ENCODE results near the gene FFAR4.

Gene FFAR4

DNA sequence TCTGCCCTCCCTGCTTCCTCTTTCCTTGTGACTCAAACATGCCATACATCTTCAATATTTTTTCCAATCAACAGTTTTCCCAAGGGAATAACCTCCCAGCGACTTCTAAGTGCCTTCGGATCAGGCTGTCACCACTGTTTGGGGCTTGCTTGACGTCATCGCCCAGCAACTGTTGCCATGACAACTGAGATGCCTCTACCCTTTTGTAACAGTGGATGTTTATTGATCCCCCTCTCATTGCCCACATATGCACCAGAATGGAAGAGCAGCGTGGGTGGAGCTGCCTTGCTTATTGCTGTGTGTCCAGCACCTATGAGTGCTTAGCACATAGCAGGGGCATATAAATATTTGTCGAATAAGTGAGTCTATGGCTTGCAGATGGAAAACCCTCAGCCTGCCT lies 14.4 kb downstream of the FFAR4 start:
- no peak for TF ChIP-seq POLR2A (IDR thresholded peaks at IDR 0.05; ENCODE audit: low read length)
- TF ChIP-seq GATA1 (IDR thresholded peaks at IDR 0.05; ENCODE audit: low read depth, low read length), result no peak
- DNase-seq, result no peak

DNA sequence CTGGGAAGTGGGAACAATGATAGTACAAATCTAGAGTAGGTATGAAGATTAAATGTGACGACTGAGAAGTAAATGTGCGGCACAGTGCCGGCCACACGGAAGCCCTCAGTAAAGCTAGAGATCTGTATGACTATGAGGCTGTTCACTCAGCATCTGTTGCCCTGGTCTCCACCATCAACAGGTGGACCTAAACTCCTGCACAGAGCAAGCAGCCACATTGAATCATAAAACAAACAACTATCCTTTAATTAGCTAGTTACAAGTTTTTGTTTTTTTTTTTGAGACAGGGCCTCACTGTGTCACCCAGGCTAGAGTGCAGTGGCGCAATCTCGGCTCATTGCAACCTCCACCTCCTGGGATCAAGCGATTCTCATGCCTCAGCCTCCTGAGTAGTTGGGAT lies 18.0 kb downstream of the FFAR4 start:
- no peak for DNase-seq
- no peak for TF ChIP-seq POLR2A (IDR thresholded peaks at IDR 0.05; ENCODE audit: low read length)
- TF ChIP-seq GATA1 (IDR thresholded peaks at IDR 0.05; ENCODE audit: low read depth, low read length), result no peak

DNA sequence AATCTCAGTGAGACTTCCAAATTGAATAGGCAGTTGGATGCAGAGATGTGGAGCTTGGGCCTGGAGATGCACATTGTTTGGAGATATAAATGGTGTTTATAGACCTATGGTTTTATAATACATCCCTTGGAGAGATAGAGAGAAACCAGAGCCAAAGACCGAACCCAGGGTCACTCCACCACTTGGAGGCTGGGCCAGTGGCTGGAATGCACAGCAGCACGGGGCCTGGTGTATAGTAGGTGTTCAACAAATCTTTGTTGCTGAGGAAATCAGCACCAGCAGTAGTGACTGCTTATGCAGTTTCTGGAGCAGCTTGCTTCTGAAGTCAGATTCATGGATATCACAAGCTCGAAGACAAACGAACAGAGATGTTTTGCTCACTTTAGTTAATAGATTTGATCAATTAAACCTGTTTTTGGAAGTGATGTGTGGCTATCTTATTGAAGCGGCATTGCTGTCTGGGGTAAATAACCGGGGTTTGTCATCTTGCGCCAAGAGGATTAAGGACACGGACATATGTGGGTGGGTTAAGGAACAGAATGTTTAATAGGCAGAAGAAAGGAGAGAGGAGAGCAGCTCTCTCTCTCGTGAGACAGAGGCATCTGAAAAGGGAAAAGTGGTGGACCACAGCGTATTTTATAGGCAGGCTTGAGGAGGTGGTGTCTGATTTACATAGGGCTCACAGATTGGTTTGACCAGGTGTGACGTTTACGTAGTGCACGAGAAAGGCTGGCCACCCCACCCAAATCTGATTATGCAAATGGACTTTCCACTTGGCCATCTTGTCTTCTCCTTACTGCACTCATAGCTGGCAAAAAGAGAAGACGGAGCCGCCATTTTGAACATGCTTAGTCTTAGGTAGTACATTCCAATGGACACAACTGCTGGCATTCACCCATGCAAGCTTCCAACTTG lies 23.4 kb downstream of the FFAR4 start:
- no peak for DNase-seq
- TF ChIP-seq GATA1 (IDR thresholded peaks at IDR 0.05; ENCODE audit: low read depth, low read length) (no peak), POLR2A (IDR thresholded peaks at IDR 0.05; ENCODE audit: low read length) (no peak)

DNA sequence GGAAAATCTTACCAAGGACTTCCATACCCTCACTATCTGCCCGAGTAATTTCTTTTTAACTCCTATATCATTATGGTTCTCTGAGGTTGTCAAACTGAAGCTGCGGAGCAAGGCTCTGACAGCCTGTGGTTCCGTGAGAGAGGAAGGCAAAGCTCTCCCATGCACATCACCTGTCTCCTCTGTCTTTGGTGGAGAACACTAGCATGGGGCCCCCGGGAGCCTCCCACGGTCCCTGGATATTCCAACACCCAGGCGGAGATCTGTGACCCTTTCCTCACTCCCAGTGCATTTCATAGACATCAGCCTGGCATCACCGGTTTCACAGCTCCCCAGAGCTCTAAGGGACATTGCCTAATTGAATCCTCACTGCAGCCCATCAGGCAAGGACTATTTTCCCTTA lies 24.2 kb downstream of the FFAR4 start:
- no peak for DNase-seq
- TF ChIP-seq POLR2A (IDR thresholded peaks at IDR 0.05; ENCODE audit: low read length) (no peak), GATA1 (IDR thresholded peaks at IDR 0.05; ENCODE audit: low read depth, low read length) (no peak)

DNA sequence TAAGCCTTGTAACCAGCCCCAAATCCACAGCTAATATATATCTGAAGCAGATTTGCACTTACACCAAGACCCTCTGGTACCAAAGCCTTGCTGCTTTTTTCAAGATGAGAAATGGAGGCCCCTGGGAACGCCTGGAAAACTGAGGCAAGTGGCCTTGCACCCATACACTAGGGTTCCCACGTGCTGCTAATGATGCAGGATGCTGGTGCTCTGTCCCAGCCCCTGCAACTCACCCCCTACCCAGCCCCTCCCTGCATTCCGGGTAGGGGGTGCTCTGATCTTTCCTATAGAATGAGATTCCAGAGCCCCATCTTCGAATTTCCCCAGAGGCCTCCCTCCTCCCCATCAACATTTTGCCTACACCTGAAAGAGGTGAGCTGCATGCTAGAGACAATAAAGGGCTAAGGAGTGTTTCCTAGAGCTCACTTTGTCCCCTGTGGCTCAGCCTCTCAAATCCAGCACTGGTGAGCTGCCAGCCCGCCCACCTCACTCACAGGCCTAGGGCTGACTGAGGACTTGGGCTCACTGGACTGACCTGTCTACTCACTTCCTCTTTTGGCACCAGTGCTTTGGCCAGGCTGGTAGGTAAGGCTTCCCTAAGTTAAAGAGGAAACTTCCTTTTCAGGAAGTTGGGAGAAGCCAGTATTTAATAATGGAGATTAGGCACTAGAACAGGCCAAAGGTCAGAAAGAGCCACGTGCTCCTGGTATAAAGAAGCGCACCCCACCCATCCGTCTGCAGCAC lies 24.8 kb downstream of the FFAR4 start:
- DNase-seq, result no peak
- no peak for TF ChIP-seq GATA1 (IDR thresholded peaks at IDR 0.05; ENCODE audit: low read depth, low read length)
- TF ChIP-seq POLR2A (IDR thresholded peaks at IDR 0.05; ENCODE audit: low read length), result no peak

DNA sequence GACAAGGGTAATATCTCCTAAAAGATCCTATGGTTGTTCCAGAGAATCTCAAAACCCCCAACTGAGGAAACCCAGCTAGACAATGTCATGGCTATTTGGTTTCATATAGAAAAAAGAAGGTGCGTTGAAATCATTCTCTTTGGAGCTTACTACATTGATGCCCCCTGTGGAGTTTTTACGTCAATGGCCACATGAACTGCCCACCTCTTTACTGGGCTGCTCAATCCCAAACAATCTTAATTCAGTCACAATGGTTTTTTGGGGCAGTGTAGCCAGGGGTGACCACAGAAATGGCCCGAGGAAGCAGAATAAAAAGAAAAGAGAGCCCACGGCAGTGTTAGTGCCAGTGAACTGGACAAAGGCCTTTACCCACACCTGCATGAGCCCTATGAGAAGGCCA lies 26.8 kb downstream of the FFAR4 start:
- TF ChIP-seq GATA1 (IDR thresholded peaks at IDR 0.05; ENCODE audit: low read depth, low read length) (no peak), POLR2A (IDR thresholded peaks at IDR 0.05; ENCODE audit: low read length) (no peak)
- no peak for DNase-seq

DNA sequence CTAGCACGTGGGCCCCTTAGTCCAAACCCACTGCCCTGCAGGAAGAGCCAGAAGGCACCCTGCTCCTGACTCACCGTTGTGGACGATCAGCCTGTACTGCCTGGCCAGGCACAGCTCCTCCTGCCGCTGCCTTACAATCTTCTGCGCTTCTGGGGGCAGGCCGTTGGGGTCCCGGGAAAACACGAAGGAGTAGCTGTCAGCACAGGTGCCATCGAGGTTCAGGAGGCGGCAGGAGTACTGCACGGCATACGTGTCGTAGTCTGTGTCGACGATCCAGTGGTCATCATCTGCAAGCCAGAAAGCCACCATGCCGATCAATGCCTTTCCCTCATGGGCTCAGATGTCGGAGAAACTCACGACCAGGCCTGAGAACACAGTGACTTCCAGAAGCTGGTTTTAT lies 27.3 kb downstream of the FFAR4 start:
- DNase-seq, result no peak
- TF ChIP-seq POLR2A (IDR thresholded peaks at IDR 0.05; ENCODE audit: low read length) (no peak), GATA1 (IDR thresholded peaks at IDR 0.05; ENCODE audit: low read depth, low read length) (no peak)

DNA sequence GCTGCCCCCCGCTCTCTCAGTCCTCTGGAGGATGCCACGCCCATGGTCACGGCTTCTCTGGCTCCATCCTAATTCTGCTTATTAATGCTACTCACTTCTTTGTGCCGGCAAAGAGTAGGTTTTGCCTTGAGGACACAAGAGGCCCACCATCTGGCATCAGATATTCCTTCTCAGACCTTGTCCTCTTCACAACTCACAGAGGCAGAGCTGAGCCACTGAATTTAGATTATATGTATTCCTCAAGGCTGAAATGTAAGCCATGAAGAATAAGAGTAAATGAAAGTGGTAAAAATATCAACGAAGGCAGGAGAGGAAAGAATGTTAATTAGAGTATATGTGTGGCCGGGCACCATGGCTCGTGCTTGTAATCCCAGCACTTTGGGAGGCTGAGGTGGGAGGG lies 28.1 kb downstream of the FFAR4 start:
- no peak for DNase-seq
- TF ChIP-seq GATA1 (IDR thresholded peaks at IDR 0.05; ENCODE audit: low read depth, low read length) (no peak), POLR2A (IDR thresholded peaks at IDR 0.05; ENCODE audit: low read length) (no peak)

DNA sequence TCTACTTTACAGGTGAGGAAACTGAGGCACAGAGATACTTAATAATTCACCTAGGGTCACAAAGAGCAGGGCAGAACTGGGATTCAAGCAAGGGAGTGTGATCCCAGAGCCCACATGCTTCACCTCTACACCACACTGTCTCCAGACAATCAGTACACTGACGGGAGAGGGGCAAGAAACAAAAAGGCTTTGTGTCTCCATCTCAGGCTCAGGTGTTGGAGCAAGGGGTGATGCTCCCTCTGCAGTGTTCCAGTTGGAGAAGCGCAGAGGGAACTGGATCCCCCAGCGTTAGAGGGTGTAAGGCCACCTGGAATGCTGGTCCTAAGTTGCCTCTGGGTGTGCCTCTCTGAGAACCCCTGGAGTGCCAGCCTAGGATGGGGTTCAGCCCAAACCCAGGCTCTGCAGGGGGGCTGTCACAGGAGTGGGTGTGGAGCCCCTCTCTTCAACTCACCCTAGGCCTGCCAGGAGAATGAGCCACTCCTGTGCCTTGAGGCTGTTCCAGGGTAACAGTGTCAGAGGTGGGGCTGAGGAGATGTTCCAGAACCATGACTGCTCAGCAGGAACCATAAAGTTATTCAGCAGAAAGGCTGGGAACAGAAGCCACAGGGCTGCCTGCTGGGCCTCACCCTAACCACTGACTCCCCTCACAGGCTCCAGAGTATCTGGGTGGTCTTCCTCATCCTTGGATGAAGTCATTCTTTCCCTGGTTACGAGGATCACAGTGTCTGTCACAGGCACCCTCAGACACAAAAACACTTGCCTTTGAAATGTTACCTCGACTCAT lies 29.1 kb downstream of the FFAR4 start:
- TF ChIP-seq POLR2A (IDR thresholded peaks at IDR 0.05; ENCODE audit: low read length) (no peak), GATA1 (IDR thresholded peaks at IDR 0.05; ENCODE audit: low read depth, low read length) (no peak)
- no peak for DNase-seq

DNA sequence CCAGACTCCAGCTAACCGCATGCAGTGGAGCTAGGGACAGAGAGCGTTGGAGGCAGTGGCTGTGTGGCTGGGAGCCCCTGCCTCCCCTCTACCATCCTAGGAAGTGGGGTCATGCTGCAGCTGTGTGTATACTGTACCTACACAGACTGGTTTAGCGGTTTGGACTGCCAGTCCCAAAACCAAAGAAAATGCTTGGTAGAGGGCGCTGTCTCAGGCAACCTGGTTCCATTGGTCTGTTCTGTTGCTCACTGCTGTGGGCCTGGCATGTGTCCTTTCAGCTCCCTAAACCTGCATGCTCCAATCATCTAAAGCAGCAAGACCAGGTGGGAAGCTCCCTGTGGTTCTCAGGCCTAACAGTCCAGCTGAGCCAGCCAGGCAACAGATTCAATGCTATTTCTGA lies 30.1 kb downstream of the FFAR4 start:
- no peak for DNase-seq
- TF ChIP-seq POLR2A (IDR thresholded peaks at IDR 0.05; ENCODE audit: low read length), result no peak
- TF ChIP-seq GATA1 (IDR thresholded peaks at IDR 0.05; ENCODE audit: low read depth, low read length), result no peak

DNA sequence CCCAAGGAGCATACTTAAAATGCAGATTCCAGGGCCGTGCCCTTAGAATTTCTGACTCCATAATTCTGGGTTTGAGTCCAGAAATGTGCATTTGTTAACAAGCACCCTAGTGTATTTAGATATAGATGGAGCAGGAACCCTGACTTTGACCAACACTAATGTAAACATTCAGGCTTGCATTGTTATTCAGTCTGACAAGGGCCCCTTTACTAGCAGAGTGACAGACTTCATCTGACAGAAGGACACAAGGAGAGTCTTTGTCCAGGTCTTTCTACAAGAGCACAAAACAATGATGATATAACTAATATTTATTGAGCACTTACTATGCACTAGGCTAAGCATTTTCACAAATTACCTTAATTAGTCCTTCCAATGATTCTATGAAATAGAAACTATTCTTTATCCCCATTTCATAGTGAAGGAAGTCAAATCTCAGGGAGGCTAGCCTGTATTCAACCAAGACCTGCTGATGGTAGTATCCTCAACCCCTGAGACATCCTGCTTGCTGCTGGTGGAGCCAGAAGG lies 30.7 kb downstream of the FFAR4 start:
- DNase-seq, result no peak
- TF ChIP-seq GATA1 (IDR thresholded peaks at IDR 0.05; ENCODE audit: low read depth, low read length) (no peak), POLR2A (IDR thresholded peaks at IDR 0.05; ENCODE audit: low read length) (no peak)

DNA sequence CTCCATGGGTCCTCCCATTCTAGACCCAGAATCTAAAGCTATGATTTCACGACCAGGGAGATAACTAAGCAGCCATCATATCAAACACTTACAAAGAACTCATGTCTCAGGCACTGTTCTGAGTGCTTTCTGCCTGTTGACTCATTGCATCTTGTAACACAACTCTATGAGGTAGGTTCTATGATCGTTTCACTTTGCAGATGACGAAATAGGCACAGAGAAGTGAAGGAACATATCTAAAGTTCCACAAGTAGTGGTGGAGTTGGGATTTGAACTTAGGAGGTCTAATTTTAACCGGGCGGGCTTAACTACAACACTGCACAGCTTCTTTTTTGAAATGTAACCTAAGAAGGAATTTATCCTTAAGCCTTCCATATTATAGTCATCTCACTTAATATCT lies 31.7 kb downstream of the FFAR4 start:
- TF ChIP-seq POLR2A (IDR thresholded peaks at IDR 0.05; ENCODE audit: low read length) (no peak), GATA1 (IDR thresholded peaks at IDR 0.05; ENCODE audit: low read depth, low read length) (no peak)
- DNase-seq, result no peak

DNA sequence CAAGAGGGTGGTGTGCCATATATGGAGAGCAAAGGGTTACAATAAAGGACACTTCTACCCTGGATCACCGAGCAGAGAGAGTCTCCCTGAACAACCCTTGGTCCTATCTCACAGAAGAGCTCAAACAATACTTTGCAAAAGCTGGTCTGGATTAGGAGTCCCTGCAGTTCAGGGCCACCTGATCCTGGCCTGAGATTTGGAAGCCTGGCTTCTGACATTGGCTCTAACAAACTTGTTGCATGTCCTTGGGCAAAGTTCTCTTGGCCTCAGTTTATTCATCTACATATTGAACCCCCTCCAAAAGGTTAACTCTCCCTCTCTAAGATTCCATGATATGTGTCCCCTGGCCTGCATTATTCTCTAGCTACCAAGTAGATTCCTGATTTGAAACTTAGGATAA lies 32.9 kb downstream of the FFAR4 start:
- no peak for TF ChIP-seq GATA1 (IDR thresholded peaks at IDR 0.05; ENCODE audit: low read depth, low read length)
- TF ChIP-seq POLR2A (IDR thresholded peaks at IDR 0.05; ENCODE audit: low read length), result no peak

DNA sequence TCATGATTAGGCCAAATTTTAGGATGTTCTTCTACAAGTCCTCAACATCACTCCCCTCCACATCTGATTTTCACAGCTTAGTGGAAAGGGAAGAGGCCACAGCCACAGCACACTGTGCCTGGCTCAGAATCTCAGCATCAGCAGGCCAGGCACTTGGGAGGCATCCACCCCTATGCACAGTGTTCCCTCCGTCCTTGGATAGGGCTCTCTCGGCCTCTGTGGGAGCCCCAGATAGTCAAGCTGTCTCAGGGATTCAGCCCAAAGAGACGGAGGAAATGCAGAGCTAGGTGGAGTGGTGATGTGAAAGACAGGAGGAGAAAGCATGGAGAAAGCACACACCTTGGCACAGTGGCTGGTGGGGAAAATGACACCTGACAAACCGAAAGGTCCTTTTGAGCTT lies 33.3 kb downstream of the FFAR4 start:
- DNase-seq, result no peak
- TF ChIP-seq POLR2A (IDR thresholded peaks at IDR 0.05; ENCODE audit: low read length) (no peak), GATA1 (IDR thresholded peaks at IDR 0.05; ENCODE audit: low read depth, low read length) (no peak)

More for the DNA sequence above, 32.9 kb downstream of the FFAR4 start:
- no peak for DNase-seq
